Thymus (tissue), 11 donors: ENCODE results near the gene TNNI3K. TPM values are rescaled to one million over a fixed set of nuclear protein-coding genes. Genes with fewer than 3 reads are reported as not detected.

Source experiments
- DNase-seq, 9 donors: peaks; one replicate each; pipeline ENCODE4 v3.0.0-alpha.2; 2013; ENCODE audit warnings: low spot score in 9 of 9, low read depth in 6 of 9, missing footprints in 1 of 9
- H3K27ac ChIP-seq, 2 donors: one replicate each; pipeline ENCODE4 v1.5.1; 2013; ENCODE audit warnings: control low read depth in 1 of 2, low read depth in 1 of 2, low read length in 1 of 2, mild to moderate bottlenecking in 1 of 2, moderate library complexity in 1 of 2
- H3K27me3 ChIP-seq, 2 donors: one replicate each; pipeline ENCODE4 v1.5.1; 2013; ENCODE audit warnings: low read length in 1 of 2; ENCODE audit not compliant: control insufficient read depth in 2 of 2, insufficient read depth in 1 of 2
- H3K36me3 ChIP-seq, 2 donors: one replicate each; pipeline ENCODE4 v1.5.1; 2013; ENCODE audit warnings: low read length in 1 of 2, mild to moderate bottlenecking in 1 of 2, moderate library complexity in 1 of 2; ENCODE audit not compliant: control insufficient read depth in 2 of 2, insufficient read depth in 2 of 2
- H3K4me1 ChIP-seq, 2 donors: one replicate each; pipeline ENCODE4 v1.5.1; 2013; ENCODE audit warnings: low read length in 2 of 2; ENCODE audit not compliant: control insufficient read depth in 2 of 2, insufficient read depth in 2 of 2
- H3K4me3 ChIP-seq, 2 donors: one replicate each; pipeline ENCODE4 v1.5.1; 2013; ENCODE audit warnings: low read length in 2 of 2, control low read depth in 1 of 2, mild to moderate bottlenecking in 1 of 2
- H3K9me3 ChIP-seq, 2 donors: one replicate each; pipeline ENCODE4 v1.5.1; 2013; ENCODE audit warnings: low read length in 1 of 2, mild to moderate bottlenecking in 1 of 2; ENCODE audit not compliant: control insufficient read depth in 2 of 2, insufficient read depth in 1 of 2
- WGBS: extraction: QIAGEN DNeasy Blood & Tissue Kit; methylation state at CpG from one replicate; pipeline ENCODE4 v1.1.7; 2013; 5-methylcytosine and 5-hydroxymethylcytosine counted together
- polyA plus RNA-seq: library from polyadenylated mRNA; stranded (reverse); fragments of 200-250 nt; gene quantifications from one replicate; pipeline ENCODE4 v1.2.3, GENCODE V29; 2013
- total RNA-seq: library from RNA; stranded (reverse); fragments of 120-200 nt; gene quantifications from one replicate; pipeline ENCODE4 v1.2.4, GENCODE V29; 2013
- donor health status: healthy.

Gene TNNI3K
- total and polyA plus RNA-seq, 2 donors, result 0.61 to 0.94 TPM

- H3K4me1 ChIP-seq, result no peaks in the 10 kb centered on the region
- no peaks in the 10 kb centered on the region for H3K27me3 ChIP-seq
- no peak overlapping the region for H3K4me3 ChIP-seq
- no peaks in the 10 kb centered on the region for H3K9me3 ChIP-seq
- DNase-seq, result no peak
- no peak overlapping the region for H3K27ac ChIP-seq
- H3K36me3 ChIP-seq, result no peaks in the 10 kb centered on the region
- 95% methylated on average over 3 of the region's 3 CpGs for WGBS
These were observed 30.8 kb downstream of the TNNI3K start for GRCh38 chr1:74266001-74266400.

DNA sequence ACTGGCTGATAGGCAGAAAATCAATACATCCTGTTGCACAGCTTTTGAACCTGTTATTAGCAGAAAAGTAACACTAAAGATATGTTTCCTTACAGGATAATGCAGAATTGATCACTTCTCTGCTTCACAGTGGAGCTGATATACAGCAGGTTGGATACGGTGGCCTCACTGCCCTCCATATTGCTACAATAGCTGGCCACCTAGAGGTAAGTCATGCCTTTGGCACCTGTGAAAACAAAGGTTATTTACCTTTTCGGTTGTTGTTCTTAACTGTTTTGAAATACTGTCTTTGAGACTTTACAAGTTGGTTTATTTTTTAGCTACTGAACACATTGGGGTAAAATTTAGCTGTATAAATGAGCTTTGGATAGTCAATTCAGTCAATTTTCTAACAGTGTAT lies 36.3 kb downstream of the TNNI3K start:
- Histone ChIP-seq H3K4me3 (no peak overlapping the region), H3K9me3 (no peaks in the 10 kb centered on the region), H3K36me3 (no peaks in the 10 kb centered on the region), H3K27me3 (no peaks in the 10 kb centered on the region), H3K27ac (no peak overlapping the region), H3K4me1 (no peaks in the 10 kb centered on the region)
- no peak for DNase-seq
- WGBS, result 95% methylated on average over 2 of the region's 2 CpGs

- Histone ChIP-seq H3K27me3 (no peaks in the 10 kb centered on the region), H3K4me1 (no peaks in the 10 kb centered on the region), H3K27ac (no peak overlapping the region), H3K9me3 (no peaks in the 10 kb centered on the region), H3K36me3 (no peaks in the 10 kb centered on the region), H3K4me3 (no peak overlapping the region)
- DNase-seq, result no peak
- 96% methylated on average over 6 of the region's 6 CpGs for WGBS
These were observed 45.6 kb downstream of the TNNI3K start for GRCh38 chr1:74280642-74281396.

- Histone ChIP-seq H3K4me1 (no peaks in the 10 kb centered on the region), H3K4me3 (no peak overlapping the region), H3K36me3 (no peaks in the 10 kb centered on the region), H3K27me3 (no peaks in the 10 kb centered on the region), H3K27ac (no peak overlapping the region), H3K9me3 (peaks cover 0 to 5% of the 10 kb centered on the region in 2 donors)
- no peak for DNase-seq
- 92% methylated on average over 2 of the region's 2 CpGs for WGBS
These were observed 51.2 kb downstream of the TNNI3K start for GRCh38 chr1:74286414-74286813.

DNA sequence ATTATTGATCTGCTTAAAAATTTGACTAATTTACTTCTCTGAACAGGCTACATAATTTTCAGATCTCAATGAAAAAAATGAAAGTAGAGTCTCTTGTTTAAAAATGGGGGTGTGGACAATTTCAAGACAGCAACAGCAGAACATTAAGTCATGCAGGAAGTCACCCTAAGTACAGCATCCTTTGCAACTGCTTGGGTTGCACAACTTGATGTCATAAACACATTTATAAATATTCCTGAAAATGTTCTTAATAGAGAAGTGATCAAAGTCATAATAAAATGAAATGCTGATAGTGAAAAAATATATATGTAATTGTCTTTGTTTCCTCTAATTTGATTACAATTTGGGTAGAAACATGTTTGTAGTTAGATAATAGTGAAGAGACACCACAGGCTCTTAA lies 79.3 kb downstream of the TNNI3K start:
- no peaks in the 10 kb centered on the region for H3K9me3 ChIP-seq
- no peaks in the 10 kb centered on the region for H3K36me3 ChIP-seq
- no peak overlapping the region for H3K27ac ChIP-seq
- DNase-seq, result no peak
- H3K4me3 ChIP-seq, result no peak overlapping the region
- no peaks in the 10 kb centered on the region for H3K4me1 ChIP-seq
- no peaks in the 10 kb centered on the region for H3K27me3 ChIP-seq

- Histone ChIP-seq H3K27ac (no peak overlapping the region), H3K9me3 (no peaks in the 10 kb centered on the region), H3K4me1 (no peaks in the 10 kb centered on the region), H3K27me3 (no peaks in the 10 kb centered on the region), H3K4me3 (no peak overlapping the region), H3K36me3 (no peaks in the 10 kb centered on the region)
- WGBS, result 94% methylated on average over 2 of the region's 2 CpGs
- DNase-seq, result no peak
These were observed 81.1 kb downstream of the TNNI3K start for GRCh38 chr1:74316302-74316701.

- no peak overlapping the region for H3K4me3 ChIP-seq
- 93% methylated on average over 3 of the region's 3 CpGs for WGBS
- no peaks in the 10 kb centered on the region for H3K36me3 ChIP-seq
- no peak for DNase-seq
- no peaks in the 10 kb centered on the region for H3K4me1 ChIP-seq
- no peaks in the 10 kb centered on the region for H3K9me3 ChIP-seq
- no peak overlapping the region for H3K27ac ChIP-seq
- no peaks in the 10 kb centered on the region for H3K27me3 ChIP-seq
These were observed 82.5 kb downstream of the TNNI3K start for GRCh38 chr1:74317663-74318062.

DNA sequence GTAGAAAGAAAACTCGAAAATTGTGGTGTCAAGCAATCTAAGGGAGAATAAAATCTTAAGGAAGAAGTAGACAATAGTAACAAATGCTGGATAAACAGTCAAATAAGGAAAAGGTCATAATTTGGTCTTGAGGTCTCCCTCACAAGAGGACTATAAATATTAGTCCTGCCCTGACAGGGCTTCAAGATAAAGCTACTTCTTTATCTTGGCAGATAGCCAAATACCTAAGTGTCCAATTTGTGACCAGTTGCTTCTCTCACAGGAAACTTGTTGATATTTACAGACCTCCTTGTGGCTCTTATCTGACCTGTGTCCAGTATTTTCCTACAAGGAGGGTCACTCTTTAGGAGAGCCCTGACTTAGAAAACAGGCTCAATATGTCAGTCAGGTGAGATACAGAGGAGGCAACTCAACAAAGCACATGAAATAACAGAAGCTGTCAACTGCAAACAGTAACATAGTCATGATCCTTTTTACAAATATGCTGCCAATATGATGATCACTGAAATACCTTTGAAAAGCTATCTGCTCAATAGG lies 88.8 kb downstream of the TNNI3K start:
- Histone ChIP-seq H3K27ac (no peak overlapping the region), H3K9me3 (no peaks in the 10 kb centered on the region), H3K4me1 (no peaks in the 10 kb centered on the region), H3K36me3 (no peaks in the 10 kb centered on the region), H3K27me3 (no peaks in the 10 kb centered on the region), H3K4me3 (no peak overlapping the region)
- WGBS, result 72% methylated on average over 1 of the region's 1 CpG
- DNase-seq, result no peak

GRCh38 chr1:74324684-74325448 lies 89.7 kb downstream of the TNNI3K start:
- Histone ChIP-seq H3K36me3 (no peaks in the 10 kb centered on the region), H3K27ac (no peak overlapping the region), H3K9me3 (no peaks in the 10 kb centered on the region), H3K27me3 (no peaks in the 10 kb centered on the region), H3K4me3 (no peak overlapping the region), H3K4me1 (no peaks in the 10 kb centered on the region)
- WGBS, result 87% methylated on average over 6 of the region's 6 CpGs
- DNase-seq, result no peak
